ENCODE results near the gene SPTSSA. TPM values are rescaled to one million over a fixed set of nuclear protein-coding genes. Genes with fewer than 3 reads are reported as not detected.
"Not testable (repeated sequence)": the region's sequence is repeated elsewhere in the genome, so short reads cannot be mapped to it uniquely, and the experiment has no call there.

SPTSSA gene
- total RNA-seq, 2 donors from 2014 or later = 28.5 to 37.8 TPM

DNA sequence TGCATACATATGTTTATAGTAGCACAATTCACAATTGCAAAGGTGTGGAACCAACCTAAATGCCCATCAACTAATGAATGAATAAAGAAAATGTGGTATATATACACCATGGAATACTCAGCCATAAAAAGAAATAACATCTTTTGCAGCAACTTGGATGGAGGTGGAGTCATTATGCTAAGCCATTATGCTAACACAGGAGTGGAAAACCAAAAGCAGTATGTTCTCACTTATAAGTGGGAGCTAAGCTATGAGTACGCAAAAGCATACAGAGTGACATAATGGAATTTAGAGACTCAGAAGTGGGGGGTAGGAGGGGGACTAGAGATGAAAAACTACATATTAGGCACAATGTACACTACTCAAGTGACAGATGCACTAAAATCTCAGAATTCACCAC lies 16.2 kb upstream of the SPTSSA start:
- Mint-ChIP-seq H3K27me3 (ENCODE audit: insufficient read depth) (no peaks in the 10 kb centered on the region), H3K36me3 (ENCODE audit: low read depth) (peaks cover 2% of the 10 kb centered on the region), H3K4me3 (no peak overlapping the region), H3K4me1 (peaks cover 7% of the 10 kb centered on the region), H3K9me3 (peaks cover 18% of the 10 kb centered on the region), H3K27ac (no peak overlapping the region)
- Histone ChIP-seq H3K27me3 (ENCODE audit: control insufficient read depth, insufficient read depth, low read length, poor library complexity, severe bottlenecking) (no peaks in the 10 kb centered on the region), H3K4me3 (ENCODE audit: low read length) (no peak overlapping the region), H3K27ac (ENCODE audit: low read depth, low read length) (no peak overlapping the region), H3K9ac (ENCODE audit: extremely low read depth, low read length, poor library complexity, severe bottlenecking) (no peak overlapping the region), H3K4me1 (ENCODE audit: control insufficient read depth, insufficient read depth, low read length) (no peaks in the 10 kb centered on the region), H3K36me3 (ENCODE audit: control insufficient read depth, insufficient read depth, low read length) (no peaks in the 10 kb centered on the region), H3K9me3 (ENCODE audit: control insufficient read depth, low read length) (no peaks in the 10 kb centered on the region)
- WGBS, 2 experiments (ENCODE audit: insufficient coverage in 1 of 2, insufficient read length in 1 of 2) = 91% methylated on average over 1 of the region's 1 CpG; no CpG with 5 or more reads in 1 of the 2 experiments
- TF ChIP-seq, protein P1, sequence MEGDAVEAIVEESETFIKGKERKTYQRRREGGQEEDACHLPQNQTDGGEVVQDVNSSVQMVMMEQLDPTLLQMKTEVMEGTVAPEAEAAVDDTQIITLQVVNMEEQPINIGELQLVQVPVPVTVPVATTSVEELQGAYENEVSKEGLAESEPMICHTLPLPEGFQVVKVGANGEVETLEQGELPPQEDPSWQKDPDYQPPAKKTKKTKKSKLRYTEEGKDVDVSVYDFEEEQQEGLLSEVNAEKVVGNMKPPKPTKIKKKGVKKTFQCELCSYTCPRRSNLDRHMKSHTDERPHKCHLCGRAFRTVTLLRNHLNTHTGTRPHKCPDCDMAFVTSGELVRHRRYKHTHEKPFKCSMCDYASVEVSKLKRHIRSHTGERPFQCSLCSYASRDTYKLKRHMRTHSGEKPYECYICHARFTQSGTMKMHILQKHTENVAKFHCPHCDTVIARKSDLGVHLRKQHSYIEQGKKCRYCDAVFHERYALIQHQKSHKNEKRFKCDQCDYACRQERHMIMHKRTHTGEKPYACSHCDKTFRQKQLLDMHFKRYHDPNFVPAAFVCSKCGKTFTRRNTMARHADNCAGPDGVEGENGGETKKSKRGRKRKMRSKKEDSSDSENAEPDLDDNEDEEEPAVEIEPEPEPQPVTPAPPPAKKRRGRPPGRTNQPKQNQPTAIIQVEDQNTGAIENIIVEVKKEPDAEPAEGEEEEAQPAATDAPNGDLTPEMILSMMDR (conservative IDR thresholded peaks at IDR 0.05) = no peak
- no peak for DNase-seq

DNA sequence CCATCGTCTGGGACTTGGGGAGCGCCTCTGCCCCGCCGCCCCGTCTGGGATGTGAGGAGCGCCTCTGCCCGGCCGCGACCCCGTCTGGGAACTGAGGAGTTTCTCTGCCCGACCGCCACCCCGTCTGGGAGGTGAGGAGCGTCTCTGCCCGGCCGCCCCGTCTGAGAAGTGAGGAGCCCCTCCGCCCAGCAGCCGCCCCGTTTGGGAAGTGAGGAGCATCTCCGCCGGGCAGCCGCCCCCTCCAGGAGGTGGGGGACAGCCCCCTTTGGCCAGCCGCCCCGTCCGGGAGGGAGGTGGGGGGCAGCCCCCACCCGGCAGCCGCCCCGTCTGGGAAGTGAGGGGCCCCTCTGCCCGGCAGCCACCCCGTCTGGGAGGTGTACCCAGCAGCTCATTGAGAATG lies 14.0 kb upstream of the SPTSSA start:
- not testable (repeated sequence) for H3K27ac Mint-ChIP-seq; H3K4me1 Mint-ChIP-seq; H3K27ac ChIP-seq (ENCODE audit: low read depth, low read length); H3K27me3 ChIP-seq (ENCODE audit: control insufficient read depth, insufficient read depth, low read length, poor library complexity, severe bottlenecking); H3K4me3 Mint-ChIP-seq; H3K36me3 Mint-ChIP-seq (ENCODE audit: low read depth); H3K27me3 Mint-ChIP-seq (ENCODE audit: insufficient read depth); H3K9ac ChIP-seq (ENCODE audit: extremely low read depth, low read length, poor library complexity, severe bottlenecking); H3K4me1 ChIP-seq (ENCODE audit: control insufficient read depth, insufficient read depth, low read length); H3K4me3 ChIP-seq (ENCODE audit: low read length); DNase-seq; H3K36me3 ChIP-seq (ENCODE audit: control insufficient read depth, insufficient read depth, low read length); H3K9me3 ChIP-seq (ENCODE audit: control insufficient read depth, low read length)
- peaks cover 18% of the 10 kb centered on the region for H3K9me3 Mint-ChIP-seq
- 87 to 92% methylated on average over 3 to 30 of the region's 31 CpGs for WGBS, 2 experiments (ENCODE audit: insufficient coverage in 1 of 2, insufficient read length in 1 of 2)

DNA sequence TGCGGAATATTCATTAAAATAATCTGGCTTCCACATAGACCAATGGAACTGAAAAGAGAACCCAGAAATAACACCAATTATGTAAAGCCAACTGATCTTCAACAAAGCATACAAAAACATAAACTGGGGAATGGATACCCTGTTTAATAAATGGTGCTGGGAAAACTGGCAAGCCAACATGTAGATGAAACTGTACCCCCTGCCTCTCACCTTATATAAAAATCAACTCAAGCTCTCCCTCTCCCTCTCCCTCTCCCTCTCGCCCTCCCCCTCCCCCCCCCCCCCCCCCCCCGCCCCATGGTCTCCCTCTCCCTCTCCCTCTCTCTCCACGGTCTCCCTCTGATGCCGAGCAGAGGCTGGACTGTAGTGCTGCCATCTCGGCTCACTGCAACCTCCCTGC lies 13.1 kb upstream of the SPTSSA start:
- Histone ChIP-seq H3K27me3 (ENCODE audit: control insufficient read depth, insufficient read depth, low read length, poor library complexity, severe bottlenecking) (no peaks in the 10 kb centered on the region), H3K27ac (ENCODE audit: low read depth, low read length) (no peak overlapping the region), H3K36me3 (ENCODE audit: control insufficient read depth, insufficient read depth, low read length) (no peaks in the 10 kb centered on the region), H3K4me1 (ENCODE audit: control insufficient read depth, insufficient read depth, low read length) (no peaks in the 10 kb centered on the region), H3K9ac (ENCODE audit: extremely low read depth, low read length, poor library complexity, severe bottlenecking) (no peak overlapping the region), H3K9me3 (ENCODE audit: control insufficient read depth, low read length) (no peaks in the 10 kb centered on the region), H3K4me3 (ENCODE audit: low read length) (no peak overlapping the region)
- no peak overlapping the region for H3K27ac Mint-ChIP-seq
- peaks cover 7% of the 10 kb centered on the region for H3K4me1 Mint-ChIP-seq
- TF ChIP-seq, protein P1 (conservative IDR thresholded peaks at IDR 0.05) = no peak
- WGBS, 2 experiments (ENCODE audit: insufficient coverage in 1 of 2, insufficient read length in 1 of 2) = 98% methylated on average over 4 of the region's 6 CpGs; no CpG with 5 or more reads in 1 of the 2 experiments
- H3K36me3 Mint-ChIP-seq (ENCODE audit: low read depth) = peaks cover 2% of the 10 kb centered on the region
- H3K4me3 Mint-ChIP-seq = no peak overlapping the region
- DNase-seq = no peak
- H3K27me3 Mint-ChIP-seq (ENCODE audit: insufficient read depth) = peaks cover 3% of the 10 kb centered on the region
- peaks cover 18% of the 10 kb centered on the region for H3K9me3 Mint-ChIP-seq

DNA sequence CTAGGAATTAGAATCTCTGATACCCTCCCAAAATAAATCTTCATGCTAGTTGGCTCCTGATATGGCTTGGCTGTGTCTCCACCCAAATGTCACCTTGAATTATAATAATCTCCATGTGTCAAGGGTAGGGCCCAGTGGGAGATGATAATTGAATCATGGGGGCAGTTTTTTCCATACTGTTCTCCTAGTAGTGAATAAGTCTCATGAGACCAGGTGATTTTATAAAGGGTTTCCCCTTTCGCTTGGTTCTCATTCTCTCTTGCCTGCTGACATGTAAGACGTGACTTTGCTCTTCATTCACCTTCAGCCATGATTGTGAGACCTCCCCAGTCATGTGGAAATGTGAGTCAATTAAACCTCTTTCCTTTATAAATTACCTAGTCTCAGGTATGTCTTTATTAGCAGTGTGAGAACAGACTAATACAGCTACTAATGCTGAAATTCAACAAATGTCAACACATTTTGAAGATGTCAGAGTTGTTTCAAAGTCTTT lies 12.2 kb upstream of the SPTSSA start:
- Histone ChIP-seq H3K27me3 (ENCODE audit: control insufficient read depth, insufficient read depth, low read length, poor library complexity, severe bottlenecking) (no peaks in the 10 kb centered on the region), H3K9me3 (ENCODE audit: control insufficient read depth, low read length) (no peaks in the 10 kb centered on the region), H3K27ac (ENCODE audit: low read depth, low read length) (no peak overlapping the region), H3K9ac (ENCODE audit: extremely low read depth, low read length, poor library complexity, severe bottlenecking) (no peak overlapping the region), H3K36me3 (ENCODE audit: control insufficient read depth, insufficient read depth, low read length) (no peaks in the 10 kb centered on the region), H3K4me3 (ENCODE audit: low read length) (no peak overlapping the region), H3K4me1 (ENCODE audit: control insufficient read depth, insufficient read depth, low read length) (no peaks in the 10 kb centered on the region)
- H3K4me1 Mint-ChIP-seq = peaks cover 8% of the 10 kb centered on the region
- no peak overlapping the region for H3K4me3 Mint-ChIP-seq
- no peak for DNase-seq
- 78 to 82% methylated on average over 2 of the region's 2 CpGs for WGBS, 2 experiments (ENCODE audit: insufficient coverage in 1 of 2, insufficient read length in 1 of 2)
- H3K36me3 Mint-ChIP-seq (ENCODE audit: low read depth) = peaks cover 2% of the 10 kb centered on the region
- peaks cover 3% of the 10 kb centered on the region for H3K27me3 Mint-ChIP-seq (ENCODE audit: insufficient read depth)
- no peak overlapping the region for H3K27ac Mint-ChIP-seq
- TF ChIP-seq, protein P1 (conservative IDR thresholded peaks at IDR 0.05) = no peak
- H3K9me3 Mint-ChIP-seq = peaks cover 18% of the 10 kb centered on the region
